HG03095 (cell line): ENCODE results near the gene CD300C.
"Not testable (repeated sequence)": the region's sequence is repeated elsewhere in the genome, so short reads cannot be mapped to it uniquely, and the experiment has no call there.

ENCODE experiments used
- ATAC-seq: cut with Tn5 transposase; IDR thresholded peaks from one replicate; pipeline ENCODE4 v1.9.1; 2021; ENCODE audit warnings: moderate library complexity; ENCODE audit not compliant: unreplicated experiment

Gene CD300C

GRCh38 chr17:74536890-74537289 is 9.0 kb downstream of the CD300C start:
- no peak for ATAC-seq

- ATAC-seq: no peak
Observed at GRCh38 chr17:74532115-74532514, 13.8 kb downstream of the CD300C start.

- ATAC-seq: no peak
Observed at GRCh38 chr17:74531231-74531761, 14.6 kb downstream of the CD300C start, which contains the start of gene CD300LB. CD300LB (minus strand) TSS chr17:74531475; CDS start chr17:74531350, 125 bp downstream.

- no peak for ATAC-seq
Observed at GRCh38 chr17:74530831-74531150, 15.1 kb downstream of the CD300C start.

GRCh38 chr17:74529243-74529642 is 16.7 kb downstream of the CD300C start:
- ATAC-seq: no peak

GRCh38 chr17:74528491-74529199 is 17.3 kb downstream of the CD300C start:
- ATAC-seq: peak; percentile 76

GRCh38 chr17:74527756-74528155 is 18.2 kb downstream of the CD300C start:
- no peak for ATAC-seq

- ATAC-seq: no peak
Observed at GRCh38 chr17:74527081-74527480, 18.8 kb downstream of the CD300C start.

GRCh38 chr17:74526681-74527080 is 19.2 kb downstream of the CD300C start:
- ATAC-seq: no peak

GRCh38 chr17:74525781-74526288 is 20.1 kb downstream of the CD300C start:
- no peak for ATAC-seq

GRCh38 chr17:74525465-74525725 is 20.5 kb downstream of the CD300C start:
- ATAC-seq: no peak

GRCh38 chr17:74524653-74525464 is 21.1 kb downstream of the CD300C start:
- no peak for ATAC-seq

GRCh38 chr17:74523308-74523707 is 22.6 kb downstream of the CD300C start:
- no peak for ATAC-seq

- no peak for ATAC-seq
Observed at GRCh38 chr17:74522381-74523105, 23.4 kb downstream of the CD300C start.

- ATAC-seq: no peak
Observed at GRCh38 chr17:74521701-74522201, 24.2 kb downstream of the CD300C start.

- ATAC-seq: no peak
Observed at GRCh38 chr17:74520790-74521480, 25.0 kb downstream of the CD300C start.

- ATAC-seq: no peak
Observed at GRCh38 chr17:74520016-74520434, 25.9 kb downstream of the CD300C start.

GRCh38 chr17:74518413-74518981 is 27.4 kb downstream of the CD300C start:
- ATAC-seq: not testable (repeated sequence)

- no peak for ATAC-seq
Observed at GRCh38 chr17:74516561-74517328, 29.2 kb downstream of the CD300C start.

- ATAC-seq: no peak
Observed at GRCh38 chr17:74515941-74516340, 30.0 kb downstream of the CD300C start.
